Lower lobe of right lung (tissue), 2 donors: ENCODE measurements around the gene MTTP. TPM values are rescaled to one million over a fixed set of nuclear protein-coding genes. Genes with fewer than 3 reads are reported as not detected.

ENCODE experiments used
- ATAC-seq, 2 donors: fragments of 200-7000 bp; cut with Tn5 transposase; one replicate each; pipeline ENCODE4 v1.9.1; 2020 to 2022; ENCODE audit warnings: mild to moderate bottlenecking in 2 of 2, moderate library complexity in 2 of 2
- DNase-seq: peaks from one replicate; pipeline ENCODE4 v3.0.0-alpha.2; 2020
- H3K27ac ChIP-seq: fragments of 200-600 bp; one replicate; pipeline ENCODE4 v1.8.0; 2022
- H3K27me3 ChIP-seq: fragments of 200-600 bp; one replicate; pipeline ENCODE4 v1.8.0; 2022; ENCODE audit warnings: low read depth
- H3K36me3 ChIP-seq: fragments of 200-600 bp; one replicate; pipeline ENCODE4 v1.8.0; 2022; ENCODE audit warnings: mild to moderate bottlenecking
- H3K4me1 ChIP-seq: fragments of 200-600 bp; one replicate; pipeline ENCODE4 v1.8.0; 2022
- H3K4me3 ChIP-seq: fragments of 200-600 bp; one replicate; pipeline ENCODE4 v1.8.0; 2022; ENCODE audit warnings: mild to moderate bottlenecking
- H3K9me3 ChIP-seq: fragments of 200-600 bp; one replicate; pipeline ENCODE4 v1.8.0; 2022
- CTCF ChIP-seq: fragments of 200-600 bp; IDR thresholded peaks from one replicate; pipeline ENCODE4 v1.8.0; 2022; ENCODE audit warnings: antibody characterized with exemption, mild to moderate bottlenecking
- intact Hi-C: fragments of 100-400 bp; cut with DNase I; formaldehyde crosslinking; loops from one replicate; pipeline ENCODE4 v1.11.0; 2022
- total RNA-seq: library from RNA; stranded (reverse); fragmentation: NEBNext Ultra II Directional; extraction: Animal tissue kit (Norgen Biotek cat#: 25700); gene quantifications from one replicate; pipeline ENCODE4 v1.2.1, GENCODE V29; 2021
- donor health status: DM: no; HTN: yes; CAD: no; lungs with severe emphysema.

MTTP gene
- total RNA-seq, 1 donor from 2014 or later = 0.15 TPM

- no peaks in the 10 kb centered on the region for H3K36me3 ChIP-seq
- DNase-seq (no peak), ATAC-seq (no peak)
- H3K27me3 ChIP-seq = no peaks in the 10 kb centered on the region
- H3K9me3 ChIP-seq = no peaks in the 10 kb centered on the region
- no peak for TF ChIP-seq CTCF
- H3K4me3 ChIP-seq = no peak overlapping the region
- H3K27ac ChIP-seq = no peak overlapping the region
- intact Hi-C loops = no loop called here
- no peaks in the 10 kb centered on the region for H3K4me1 ChIP-seq
Observed at GRCh38 chr4:99665983-99666382, 91.4 kb downstream of the MTTP start.

- Histone ChIP-seq H3K9me3 (peaks cover 17% of the 10 kb centered on the region), H3K27ac (no peak overlapping the region), H3K4me3 (no peak overlapping the region), H3K36me3 (no peaks in the 10 kb centered on the region), H3K4me1 (no peaks in the 10 kb centered on the region), H3K27me3 (no peaks in the 10 kb centered on the region)
- no peak for TF ChIP-seq CTCF
- ATAC-seq (no peak), DNase-seq (no peak)
- intact Hi-C loops = no loop called here
Observed at GRCh38 chr4:99668472-99668871, 93.8 kb downstream of the MTTP start.

- intact Hi-C loops = no loop called here
- DNase-seq (no peak), ATAC-seq (no peak)
- Histone ChIP-seq H3K36me3 (no peaks in the 10 kb centered on the region), H3K27ac (no peak overlapping the region), H3K9me3 (peaks cover 23% of the 10 kb centered on the region), H3K4me1 (no peaks in the 10 kb centered on the region), H3K27me3 (no peaks in the 10 kb centered on the region), H3K4me3 (no peak overlapping the region)
- TF ChIP-seq CTCF = no peak
Observed at GRCh38 chr4:99669084-99669483, 94.5 kb downstream of the MTTP start.

DNA sequence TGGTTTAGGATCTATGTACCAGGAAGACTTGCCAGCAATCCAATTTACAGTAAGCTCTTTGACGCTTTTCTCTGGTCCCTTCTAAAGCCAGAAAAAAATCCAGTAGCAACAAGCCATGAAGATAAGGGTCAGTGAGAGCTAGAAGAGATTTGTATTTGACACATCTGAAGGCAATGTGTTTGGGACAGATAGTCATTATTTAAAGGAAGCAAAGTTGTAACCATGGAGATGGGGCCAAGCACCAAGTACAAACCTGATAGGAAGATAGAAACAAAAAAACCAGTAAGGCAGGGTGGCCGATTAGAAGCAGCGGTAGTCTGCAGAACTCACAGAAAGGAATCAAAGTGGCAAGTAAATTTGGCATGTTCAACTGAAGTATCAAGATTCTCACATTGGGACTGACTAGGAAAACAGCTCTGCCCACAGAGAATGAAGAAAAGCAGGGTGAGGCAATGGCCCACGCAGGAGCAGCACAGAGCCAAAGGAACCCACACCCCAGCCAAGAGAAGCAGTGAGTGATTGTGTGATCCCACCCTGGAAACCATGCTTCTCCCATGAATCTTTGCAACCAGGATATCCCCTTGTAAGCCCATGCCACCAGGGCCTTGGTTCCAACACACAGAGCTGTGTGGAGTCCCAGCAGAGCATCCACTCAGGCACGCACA is 95.9 kb downstream of the MTTP start:
- no peak for DNase-seq
- Histone ChIP-seq H3K27ac (no peak overlapping the region), H3K4me1 (no peaks in the 10 kb centered on the region), H3K36me3 (no peaks in the 10 kb centered on the region), H3K9me3 (peaks cover 23% of the 10 kb centered on the region), H3K4me3 (no peak overlapping the region), H3K27me3 (no peaks in the 10 kb centered on the region)
- no peak for TF ChIP-seq CTCF
- ATAC-seq = no peak
- intact Hi-C loops = no loop called here

Other genes starting within 250 kb of the MTTP start
- gene ADH1C, start 222.1 kb upstream of the MTTP start, total RNA-seq = 8.2 TPM
- gene ADH7, start 139.5 kb upstream of the MTTP start, total RNA-seq = 0.47 TPM
- gene C4orf17, start 63.8 kb upstream of the MTTP start, total RNA-seq = not detected
- gene TRMT10A, start 10.8 kb upstream of the MTTP start, total RNA-seq = 3.7 TPM
- gene C4orf54, start 83.0 kb downstream of the MTTP start, total RNA-seq = not detected
- 15.1 TPM for gene DAPP1, start 242.0 kb downstream of the MTTP start, total RNA-seq